CD14-positive monocyte (primary cell): ENCODE measurements around the gene CDRT15. TPM values are rescaled to one million over a fixed set of nuclear protein-coding genes. Genes with fewer than 3 reads are reported as not detected.

Experiments
- DNase-seq, 3 donors: peaks; one replicate each; pipeline ENCODE4 v3.0.0-alpha.2; 2011 to 2022
- H2AFZ ChIP-seq: 2 replicates; pipeline ENCODE4 v1.6.0; 2012; ENCODE audit warnings: mild to moderate bottlenecking, low read depth, low read length, inconsistent platforms; ENCODE audit not compliant: insufficient read depth, poor library complexity, severe bottlenecking
- H3K27ac ChIP-seq, 2 donors: 1 replicate in 1 of 2; 2 replicates in 1 of 2; pipeline ENCODE4 v1.5.1; 2012 to 2013; ENCODE audit warnings: low read length in 2 of 2, control low read depth in 1 of 2, inconsistent platforms in 1 of 2, low read depth in 1 of 2, mild to moderate bottlenecking in 1 of 2
- H3K27me3 ChIP-seq, 2 donors: one replicate each; pipeline versions ENCODE4 v1.6.0 to v1.6.1; 2011 to 2013; ENCODE audit warnings: low read length in 2 of 2; ENCODE audit not compliant: control insufficient read depth in 2 of 2, insufficient read depth in 2 of 2
- H3K36me3 ChIP-seq, 2 donors: replicated peaks in 1 of 2; 1 replicate in 1 of 2; 2 replicates in 1 of 2; pipeline versions ENCODE4 v1.5.1 to v1.6.1; 2012 to 2013; ENCODE audit warnings: low read length in 2 of 2, control low read depth in 1 of 2, inconsistent platforms in 1 of 2, mild to moderate bottlenecking in 1 of 2; ENCODE audit not compliant: insufficient read depth in 2 of 2, control insufficient read depth in 1 of 2
- H3K4me1 ChIP-seq, 2 donors: 1 replicate in 1 of 2; 2 replicates in 1 of 2; pipeline versions ENCODE4 v1.5.1 to v1.6.1; 2012 to 2013; ENCODE audit warnings: low read length in 2 of 2, control low read depth in 1 of 2, inconsistent platforms in 1 of 2, mild to moderate bottlenecking in 1 of 2, moderate library complexity in 1 of 2; ENCODE audit not compliant: insufficient read depth in 2 of 2, control insufficient read depth in 1 of 2
- H3K4me2 ChIP-seq: replicated peaks from 2 replicates; pipeline ENCODE3; 2012; ENCODE audit warnings: low read length, moderate library complexity, mild to moderate bottlenecking; ENCODE audit not compliant: poor library complexity, severe bottlenecking; ENCODE audit errors: extremely low read depth
- H3K4me3 ChIP-seq, 3 experiments: fragments of 200-600 bp in 1 of 3; sonication (generic) in 1 of 3; replicated peaks in 1 of 3; 1 replicate in 2 of 3; 2 replicates in 1 of 3; pipeline ENCODE4 v1.5.1; 2011 to 2013; ENCODE audit warnings: low read length in 3 of 3, mild to moderate bottlenecking in 3 of 3, control low read depth in 2 of 3, low read depth in 2 of 3, inconsistent platforms in 1 of 3, moderate library complexity in 1 of 3
- H3K79me2 ChIP-seq: 2 replicates; pipeline ENCODE4 v1.6.0; 2012; ENCODE audit warnings: mild to moderate bottlenecking, control low read depth, inconsistent platforms, low read length, moderate library complexity; ENCODE audit not compliant: insufficient read depth
- H3K9ac ChIP-seq: 2 replicates; pipeline ENCODE4 v1.6.0; 2017; ENCODE audit warnings: low read length, mild to moderate bottlenecking; ENCODE audit not compliant: insufficient read depth, poor library complexity, severe bottlenecking
- H3K9me3 ChIP-seq, 2 donors: replicated peaks in 1 of 2; 1 replicate in 1 of 2; 2 replicates in 1 of 2; pipeline versions ENCODE4 v1.5.1 to v1.6.1; 2012 to 2013; ENCODE audit warnings: low read length in 2 of 2, control low read depth in 1 of 2; ENCODE audit not compliant: control insufficient read depth in 1 of 2, insufficient read depth in 1 of 2
- H4K20me1 ChIP-seq: 2 replicates; pipeline ENCODE4 v1.6.0; 2012; ENCODE audit warnings: mild to moderate bottlenecking, low read length, control low read depth, moderate library complexity; ENCODE audit not compliant: insufficient read depth
- H3K27ac Mint-ChIP-seq, 7 donors: one replicate each; pipeline ENCODE4 v1.8.0; 2020; ENCODE audit warnings: mild to moderate bottlenecking in 7 of 7, mixed read lengths in 7 of 7, moderate library complexity in 6 of 7, inconsistent platforms in 2 of 7
- H3K27me3 Mint-ChIP-seq, 3 donors: one replicate each; pipeline ENCODE4 v1.8.0; 2021 to 2022; ENCODE audit warnings: low read depth in 3 of 3, mild to moderate bottlenecking in 3 of 3, mixed read lengths in 3 of 3, moderate library complexity in 3 of 3, inconsistent platforms in 1 of 3
- H3K36me3 Mint-ChIP-seq, 2 donors: one replicate each; pipeline ENCODE4 v1.8.0; 2020; ENCODE audit warnings: mixed read lengths in 2 of 2, inconsistent platforms in 1 of 2, mild to moderate bottlenecking in 1 of 2
- H3K4me1 Mint-ChIP-seq: one replicate; pipeline ENCODE4 v1.8.0; 2020; ENCODE audit warnings: mild to moderate bottlenecking, mixed read lengths
- H3K4me3 Mint-ChIP-seq, 2 donors: one replicate each; pipeline ENCODE4 v1.8.0; 2020; ENCODE audit warnings: mild to moderate bottlenecking in 2 of 2, mixed read lengths in 2 of 2, moderate library complexity in 1 of 2
- H3K9me3 Mint-ChIP-seq, 7 donors: one replicate each; pipeline ENCODE4 v1.8.0; 2020 to 2022; ENCODE audit warnings: mixed read lengths in 7 of 7, mild to moderate bottlenecking in 6 of 7, moderate library complexity in 6 of 7, inconsistent platforms in 2 of 7
- CTCF ChIP-seq: fragments of 200-600 bp; IDR thresholded peaks from one replicate; pipeline ENCODE4 v1.8.0; 2022; ENCODE audit warnings: antibody characterized with exemption, mild to moderate bottlenecking
- WGBS: methylation state at CpG from one replicate; pipeline ENCODE4 v1.1.5; 2013; ENCODE audit warnings: missing lambda C conversion rate; ENCODE audit not compliant: insufficient coverage; 5-methylcytosine and 5-hydroxymethylcytosine counted together
- intact Hi-C, 2 donors: fragments of 100-400 bp; cut with micrococcal nuclease; formaldehyde crosslinking; loops; one replicate each; pipeline versions ENCODE4 v1.15.0 to v1.15.1; 2023
- polyA plus RNA-seq, 3 donors: library from polyadenylated mRNA; depleted of rRNA in 1 of 3; unstranded in 2 of 3; stranded (reverse) in 1 of 3; fragments of 300-500 nt in 2 of 3; fragments of >200 nt in 1 of 3; fragmentation: Illumina TruSeq in 2 of 3; gene quantifications; 1 replicate in 2 of 3; 2 replicates in 1 of 3; pipeline ENCODE4 v1.2.3, GENCODE V29; 2012 to 2021

CDRT15 gene
- polyA plus RNA-seq, 3 donors, result not detected

DNA sequence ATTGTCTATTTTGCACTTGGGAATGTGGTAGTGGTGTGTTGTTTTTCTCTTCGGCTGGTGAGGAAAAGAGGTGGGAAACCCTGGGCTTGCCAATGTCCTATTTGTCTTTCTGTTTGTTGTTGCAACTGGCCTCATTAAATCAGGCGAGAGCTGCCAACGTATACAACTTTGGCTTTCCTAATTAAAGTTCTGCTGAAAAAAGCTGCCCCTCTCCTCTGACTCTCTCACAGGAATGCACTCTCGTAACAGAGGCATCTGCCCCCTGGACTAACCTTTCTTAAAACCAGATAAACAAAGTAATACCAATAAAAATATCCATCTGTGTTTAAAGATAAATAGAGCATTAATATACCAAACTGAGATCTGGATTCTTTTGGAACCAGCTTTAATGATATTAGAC, 7.8 kb downstream of the CDRT15 start:
- Mint-ChIP-seq H3K27me3 (peaks cover 0 to 5% (median 2%) of the 10 kb centered on the region in 3 donors), H3K36me3 (no peaks in the 10 kb centered on the region), H3K9me3 (peaks cover 0 to 9% (median 3%) of the 10 kb centered on the region in 7 donors), H3K4me1 (no peaks in the 10 kb centered on the region), H3K4me3 (no peak overlapping the region), H3K27ac (no peak overlapping the region)
- H3K9me3 ChIP-seq, result peaks cover 0 to 3% of the 10 kb centered on the region in 2 donors
- TF ChIP-seq CTCF, result no peak
- H2AFZ ChIP-seq, result no peak overlapping the region
- H3K4me3 ChIP-seq, result no peak overlapping the region
- no peaks in the 10 kb centered on the region for H3K4me1 ChIP-seq
- 100% methylated on average over 3 of the region's 4 CpGs for WGBS
- H3K27me3 ChIP-seq, result no peaks in the 10 kb centered on the region
- no peaks in the 10 kb centered on the region for H4K20me1 ChIP-seq
- H3K27ac ChIP-seq, result no peak overlapping the region
- H3K36me3 ChIP-seq, result no peaks in the 10 kb centered on the region
- H3K9ac ChIP-seq, result no peak overlapping the region
- intact Hi-C loops, result no loop called here
- H3K4me2 ChIP-seq, result no peak overlapping the region
- no peak for DNase-seq
- H3K79me2 ChIP-seq, result no peaks in the 10 kb centered on the region

DNA sequence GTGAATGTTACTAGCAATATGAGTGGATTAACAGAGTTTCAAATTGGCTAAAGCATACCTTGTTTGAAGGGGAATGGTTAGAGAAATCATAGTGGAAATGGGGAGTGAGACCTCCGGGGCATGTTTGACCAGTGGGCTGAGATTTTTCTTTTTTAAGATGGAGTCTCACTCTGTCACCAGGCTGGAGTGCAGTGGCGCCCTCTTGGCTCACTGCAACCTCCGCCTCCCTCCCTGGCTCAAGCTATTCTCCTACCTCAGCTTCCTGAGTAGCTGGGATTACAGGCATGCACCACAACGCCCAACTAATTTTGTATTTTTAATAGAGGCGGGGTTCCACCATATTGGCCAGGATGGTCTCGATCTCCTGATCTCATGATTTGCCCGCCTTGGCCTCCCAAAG, 9.6 kb downstream of the CDRT15 start:
- Mint-ChIP-seq H3K9me3 (peaks cover 0 to 9% (median 3%) of the 10 kb centered on the region in 7 donors), H3K4me1 (no peaks in the 10 kb centered on the region), H3K27me3 (peaks cover 0 to 5% (median 2%) of the 10 kb centered on the region in 3 donors), H3K4me3 (no peak overlapping the region), H3K27ac (no peak overlapping the region), H3K36me3 (no peaks in the 10 kb centered on the region)
- intact Hi-C loops, result no loop called here
- Histone ChIP-seq H3K4me3 (no peak overlapping the region), H3K4me1 (no peaks in the 10 kb centered on the region), H3K4me2 (no peak overlapping the region), H4K20me1 (no peaks in the 10 kb centered on the region), H3K9ac (no peak overlapping the region), H2AFZ (no peak overlapping the region), H3K79me2 (no peaks in the 10 kb centered on the region), H3K27ac (no peak overlapping the region), H3K36me3 (no peaks in the 10 kb centered on the region), H3K9me3 (peaks cover 0 to 3% of the 10 kb centered on the region in 2 donors), H3K27me3 (no peaks in the 10 kb centered on the region)
- DNase-seq, result no peak
- no peak for TF ChIP-seq CTCF
- 83% methylated on average over 1 of the region's 7 CpGs for WGBS
